Neural progenitor cell (in vitro differentiated cells): ENCODE measurements around the gene TOMM7.

Experiments
- EZH2 ChIP-seq: fragments of 200-600 bp; sonication (generic); IDR thresholded peaks from 2 replicates; pipeline ENCODE4 v1.6.1; 2017; ENCODE audit warnings: antibody characterized with exemption, mild to moderate bottlenecking, moderate library complexity
- EZH2phosphoT487 ChIP-seq: fragments of 200-600 bp; sonication (generic); IDR thresholded peaks from 2 replicates; pipeline ENCODE4 v1.6.1; 2017; ENCODE audit warnings: antibody characterized with exemption
- TF ChIP-seq, protein P1 (sequence below): fragments of 200-600 bp; sonication (generic); IDR thresholded peaks from 2 replicates; pipeline ENCODE4 v1.5.1; 2017; ENCODE audit warnings: antibody characterized with exemption, mild to moderate bottlenecking

DNA sequence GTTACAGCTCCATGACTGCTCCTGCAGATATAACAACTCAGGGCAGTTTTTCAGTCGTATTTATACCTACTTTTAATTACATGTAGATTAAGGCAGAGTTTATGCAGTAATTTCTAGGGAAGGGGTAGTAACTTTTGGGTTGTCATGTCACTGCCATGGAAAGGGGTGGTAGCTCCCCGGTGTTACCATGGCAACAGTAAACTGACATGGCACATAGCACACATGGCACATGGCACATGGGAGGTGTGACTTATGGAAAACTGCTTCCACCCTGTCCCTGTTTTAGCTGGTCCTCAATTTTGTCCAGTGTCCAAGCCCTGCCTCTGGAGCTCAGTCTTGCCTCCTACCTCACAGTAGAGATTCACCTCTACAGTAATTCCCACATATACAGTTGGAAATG, 3.9 kb upstream of the TOMM7 start:
- TF ChIP-seq, protein P1, sequence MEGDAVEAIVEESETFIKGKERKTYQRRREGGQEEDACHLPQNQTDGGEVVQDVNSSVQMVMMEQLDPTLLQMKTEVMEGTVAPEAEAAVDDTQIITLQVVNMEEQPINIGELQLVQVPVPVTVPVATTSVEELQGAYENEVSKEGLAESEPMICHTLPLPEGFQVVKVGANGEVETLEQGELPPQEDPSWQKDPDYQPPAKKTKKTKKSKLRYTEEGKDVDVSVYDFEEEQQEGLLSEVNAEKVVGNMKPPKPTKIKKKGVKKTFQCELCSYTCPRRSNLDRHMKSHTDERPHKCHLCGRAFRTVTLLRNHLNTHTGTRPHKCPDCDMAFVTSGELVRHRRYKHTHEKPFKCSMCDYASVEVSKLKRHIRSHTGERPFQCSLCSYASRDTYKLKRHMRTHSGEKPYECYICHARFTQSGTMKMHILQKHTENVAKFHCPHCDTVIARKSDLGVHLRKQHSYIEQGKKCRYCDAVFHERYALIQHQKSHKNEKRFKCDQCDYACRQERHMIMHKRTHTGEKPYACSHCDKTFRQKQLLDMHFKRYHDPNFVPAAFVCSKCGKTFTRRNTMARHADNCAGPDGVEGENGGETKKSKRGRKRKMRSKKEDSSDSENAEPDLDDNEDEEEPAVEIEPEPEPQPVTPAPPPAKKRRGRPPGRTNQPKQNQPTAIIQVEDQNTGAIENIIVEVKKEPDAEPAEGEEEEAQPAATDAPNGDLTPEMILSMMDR = no peak
- TF ChIP-seq EZH2phosphoT487 = no peak
- no peak for TF ChIP-seq EZH2
